HFF-Myc (cell line): ENCODE measurements around the gene PPP2R3B.

ENCODE experiments used
- DNase-seq: peaks from one replicate; pipeline ENCODE4 v3.0.0-alpha.2; 2011; ENCODE audit warnings: low read depth; ENCODE audit errors: extremely low read depth
- H3K4me3 ChIP-seq: replicated peaks from 2 replicates; pipeline ENCODE4 v1.5.1; 2011; ENCODE audit warnings: low read depth, mild to moderate bottlenecking, control low read depth, low read length
- CTCF ChIP-seq: IDR thresholded peaks from 2 replicates; pipeline ENCODE4 v1.5.1; 2012; ENCODE audit warnings: mild to moderate bottlenecking, low read depth, low read length, control low read depth; ENCODE audit errors: missing control alignments

The PPP2R3B gene

DNA sequence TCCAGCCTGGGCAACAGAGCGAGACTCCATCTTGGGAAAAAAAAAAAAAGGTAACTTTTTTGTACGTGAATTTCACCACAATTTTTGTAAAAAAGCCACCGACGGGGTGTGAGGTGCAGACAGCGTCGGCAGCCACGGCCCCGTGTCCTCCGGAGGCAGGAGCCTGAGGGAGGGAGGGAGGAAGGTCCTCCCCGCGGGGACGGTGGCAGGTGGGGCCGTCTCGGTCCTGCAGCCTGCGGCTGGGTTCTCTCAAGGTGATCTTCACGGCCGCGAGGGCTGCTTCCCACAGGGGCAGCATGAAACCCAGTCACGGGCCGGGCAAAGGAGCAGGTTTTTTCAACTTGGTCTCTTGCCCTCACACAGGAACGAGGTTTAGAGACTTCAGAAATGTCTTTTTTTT, 91.6 kb downstream of the PPP2R3B start:
- no peak overlapping the region for H3K4me3 ChIP-seq
- DNase-seq, result no peak
- no peak for TF ChIP-seq CTCF

- H3K4me3 ChIP-seq, result no peak overlapping the region
- no peak for DNase-seq
- no peak for TF ChIP-seq CTCF
These were observed 93.5 kb downstream of the PPP2R3B start for GRCh38 chrX:292900-293897.

GRCh38 chrX:291411-291901, 95.3 kb downstream of the PPP2R3B start:
- no peak for DNase-seq
- H3K4me3 ChIP-seq, result no peak overlapping the region
- TF ChIP-seq CTCF, result no peak

- TF ChIP-seq CTCF, result no peak
- no peak for DNase-seq
- no peak overlapping the region for H3K4me3 ChIP-seq
These were observed 96.1 kb downstream of the PPP2R3B start for GRCh38 chrX:290476-291166.

DNA sequence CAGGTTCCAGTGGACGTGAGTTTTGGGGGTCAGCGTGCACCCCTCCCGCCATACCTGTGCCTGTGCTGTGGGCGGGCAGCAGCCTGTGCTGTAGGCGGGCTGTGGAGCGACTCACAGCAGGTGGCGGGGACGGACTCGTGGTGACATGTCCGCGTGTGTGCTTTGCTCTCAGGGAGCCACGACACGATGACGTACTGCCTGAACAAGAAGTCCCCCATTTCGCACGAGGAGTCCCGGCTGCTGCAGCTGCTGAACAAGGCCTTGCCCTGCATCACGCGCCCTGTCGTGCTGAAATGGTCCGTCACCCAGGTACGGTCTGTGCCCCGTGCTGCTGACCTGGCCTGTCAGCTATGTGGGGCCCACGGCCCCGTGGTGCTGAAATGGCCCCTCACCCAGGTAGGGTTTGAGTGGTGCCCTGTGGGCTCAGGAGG, 98.1 kb downstream of the PPP2R3B start:
- DNase-seq, result no peak
- no peak for TF ChIP-seq CTCF
- no peak overlapping the region for H3K4me3 ChIP-seq

- TF ChIP-seq CTCF, result no peak
- no peak for DNase-seq
- no peak overlapping the region for H3K4me3 ChIP-seq
These were observed 99.0 kb downstream of the PPP2R3B start for GRCh38 chrX:287670-288069.
